Fibroblast of upper back skin (primary cell): ENCODE measurements around the gene INSYN2B.

Source experiments
- DNase-seq: peaks from one replicate; pipeline ENCODE4 v3.0.0-alpha.2; 2013

The INSYN2B gene

DNA sequence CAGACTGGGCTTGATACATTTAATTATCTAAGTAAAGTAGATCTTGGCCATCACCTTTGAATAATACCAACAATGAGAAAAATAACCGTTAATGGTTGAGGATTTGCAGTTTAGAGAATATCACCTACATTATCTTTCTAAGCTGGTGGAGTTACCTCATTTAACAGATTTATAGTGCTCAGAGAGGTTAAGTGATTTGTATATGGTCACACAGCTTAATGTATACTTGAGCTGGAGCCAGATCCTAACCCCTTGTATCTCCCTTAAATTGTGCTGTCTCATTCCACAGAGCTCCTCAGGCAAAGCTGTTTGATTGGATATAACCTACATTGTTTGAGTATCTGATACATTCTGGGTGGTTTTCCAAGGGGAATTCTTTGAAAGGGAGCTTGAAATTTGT is 57.8 kb downstream of the INSYN2B start:
- DNase-seq = no peak

DNA sequence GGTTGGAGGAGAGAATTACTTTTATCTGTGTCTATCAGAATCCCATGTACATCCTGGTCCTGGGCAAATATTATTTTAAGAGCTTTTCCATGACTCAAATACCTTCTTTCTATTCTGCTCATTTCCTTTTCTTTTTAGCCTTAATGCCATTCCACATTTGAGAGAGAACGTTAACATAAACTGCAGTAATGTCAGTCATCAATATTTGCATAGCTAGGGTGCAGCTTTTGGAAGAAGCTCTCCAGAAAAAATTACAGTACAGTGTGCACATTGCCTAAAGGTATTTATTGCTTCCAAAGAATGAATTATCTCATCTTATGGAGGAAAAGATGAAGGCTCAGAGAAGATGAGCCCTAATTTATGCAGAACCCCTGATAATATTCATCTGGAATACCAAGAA is 58.3 kb downstream of the INSYN2B start:
- no peak for DNase-seq

DNA sequence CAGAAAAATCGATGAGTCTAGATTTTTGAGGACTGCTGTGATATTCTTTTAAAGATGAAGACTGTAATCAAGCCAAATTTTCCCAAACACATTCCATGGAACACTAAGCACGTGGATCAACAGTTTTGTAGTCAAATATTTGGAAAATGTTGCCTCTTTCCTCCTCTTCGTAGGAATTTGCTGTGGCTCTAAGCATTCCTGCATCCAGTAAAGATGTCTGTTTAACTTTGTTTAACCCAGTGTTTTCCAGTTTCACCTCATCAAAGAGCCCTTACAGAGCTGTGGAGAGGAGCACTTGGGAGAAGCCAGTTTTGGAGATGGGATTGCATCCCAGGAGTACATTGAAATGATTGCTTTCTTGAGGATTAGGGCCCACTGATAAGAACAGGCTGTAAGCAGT is 58.9 kb downstream of the INSYN2B start:
- DNase-seq = no peak

DNA sequence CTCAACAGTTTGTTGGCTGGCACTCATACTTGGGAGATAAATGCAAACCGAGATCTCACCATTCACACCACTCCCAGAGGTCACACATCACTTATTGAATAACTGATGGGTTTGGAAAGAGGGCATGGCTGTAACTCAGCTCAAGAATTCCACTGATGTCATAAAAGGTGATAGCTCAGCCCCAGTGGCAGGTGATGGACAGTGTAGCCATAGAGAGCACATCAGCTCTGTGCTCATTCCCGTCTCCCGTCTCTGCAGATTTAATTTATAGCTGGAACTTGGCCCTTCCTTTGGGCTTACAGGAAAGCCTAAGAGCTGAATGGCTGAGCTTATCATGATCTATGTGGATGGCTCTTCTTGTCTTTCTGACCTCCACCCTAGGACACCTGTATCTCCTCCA is 59.8 kb downstream of the INSYN2B start:
- no peak for DNase-seq

DNA sequence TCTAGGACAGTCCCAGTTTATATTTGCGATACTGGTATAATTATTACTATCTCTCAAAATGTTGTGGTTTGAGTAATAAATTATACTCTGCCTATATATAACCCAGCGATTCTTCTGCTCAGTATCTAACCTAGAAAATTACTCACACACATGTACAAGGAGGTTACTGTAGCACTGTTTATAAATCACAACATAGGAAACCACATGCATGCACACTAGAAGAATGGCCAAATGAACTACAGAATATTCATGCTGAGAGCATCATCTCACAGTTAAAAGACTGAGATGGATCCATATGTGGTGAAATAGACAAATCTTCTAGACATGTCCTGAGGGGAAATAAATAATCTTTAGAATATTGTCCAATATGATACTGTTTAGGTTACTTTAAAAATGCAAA is 62.1 kb downstream of the INSYN2B start:
- peak; percentile 48 for DNase-seq

DNA sequence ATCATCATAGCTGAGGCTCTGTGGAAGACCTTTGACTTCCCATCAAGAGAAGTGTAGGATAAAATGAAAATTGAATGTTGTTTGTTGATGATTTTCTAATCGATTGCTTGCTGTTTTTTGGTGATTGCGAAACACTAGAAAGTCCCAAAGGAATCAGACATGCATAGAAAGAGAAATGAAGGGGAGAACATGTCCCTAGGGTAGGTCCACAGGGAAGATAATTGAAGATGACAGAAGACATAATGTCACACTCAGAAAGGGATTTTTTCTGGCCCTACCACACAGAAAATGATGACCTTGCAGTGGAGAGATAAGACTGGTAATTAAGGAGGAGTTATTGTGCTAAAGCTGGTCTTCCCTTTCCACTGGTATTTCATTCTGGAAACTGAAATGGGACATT is 62.8 kb downstream of the INSYN2B start:
- DNase-seq = no peak

DNA sequence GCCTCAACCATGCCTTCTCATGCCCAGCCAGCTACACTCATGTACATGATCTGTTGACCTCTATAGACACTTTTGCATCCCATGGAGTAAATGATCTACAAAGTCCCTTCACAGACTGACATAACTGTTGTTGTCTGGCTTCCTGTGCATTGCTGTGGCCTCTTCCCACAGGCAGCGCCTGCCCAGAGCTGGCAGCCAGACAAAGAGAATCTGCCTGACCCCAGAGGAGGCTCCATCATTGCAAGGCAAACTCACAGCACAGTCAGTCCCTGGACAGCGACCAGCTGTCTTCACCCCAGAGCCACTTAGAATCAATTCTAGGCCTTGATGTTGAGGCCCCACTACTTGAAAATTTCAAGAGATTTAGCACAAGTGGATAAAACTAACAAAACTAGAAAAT is 65.5 kb downstream of the INSYN2B start:
- DNase-seq = peak; percentile 72

DNA sequence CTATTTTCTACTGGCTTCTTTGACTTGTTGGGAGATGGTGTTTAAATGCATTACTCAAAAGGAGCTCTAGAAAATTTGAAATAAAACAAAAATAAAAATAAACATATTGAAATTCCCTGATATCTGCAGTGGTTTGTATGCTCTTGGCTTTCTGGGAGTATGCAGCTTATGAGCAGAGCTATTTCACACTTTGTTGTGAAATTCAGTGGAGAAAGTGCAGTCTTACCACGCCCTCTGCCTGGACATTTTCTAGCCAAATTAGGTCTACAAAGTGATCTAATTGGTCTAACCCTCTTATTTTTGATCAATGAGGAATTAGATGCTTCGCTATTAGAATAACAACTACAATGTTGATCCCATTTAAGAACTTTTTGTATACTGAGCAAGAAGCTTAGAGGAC is 66.8 kb downstream of the INSYN2B start:
- DNase-seq = no peak

DNA sequence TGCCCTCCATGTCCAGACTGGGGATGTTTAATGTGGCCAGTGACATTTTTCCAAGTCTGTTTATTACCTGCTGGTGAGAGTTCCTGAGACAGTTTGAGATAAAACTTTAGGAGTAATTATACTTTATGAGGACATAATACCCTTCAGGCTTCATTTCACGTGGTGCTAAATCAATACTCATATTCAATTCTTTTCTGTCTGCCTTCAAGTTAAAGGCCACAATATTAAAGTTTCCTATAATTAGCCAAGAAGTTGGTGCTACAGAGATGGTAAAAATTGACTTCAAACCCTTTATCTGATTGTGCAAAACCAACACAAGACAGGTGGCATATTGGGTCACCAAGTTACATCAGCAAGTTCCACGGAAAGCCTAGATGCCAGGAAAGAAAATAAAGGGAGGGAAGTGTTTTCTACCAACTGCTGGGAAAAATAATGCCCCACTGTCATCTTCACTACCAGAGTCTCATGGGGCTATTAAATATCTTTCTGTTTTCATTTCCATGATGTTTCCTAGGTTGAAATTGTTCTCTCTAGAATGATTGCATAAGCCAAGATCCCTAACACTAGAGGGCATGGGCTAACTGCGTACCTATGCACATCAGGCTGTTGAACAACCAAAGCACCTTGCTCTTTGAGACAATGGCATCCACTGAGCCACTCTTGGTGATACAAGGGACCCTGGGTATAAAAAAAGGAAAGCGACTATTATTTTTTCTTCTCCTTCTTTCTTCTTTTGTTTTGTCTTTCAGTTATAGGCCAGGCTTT is 68.7 kb downstream of the INSYN2B start:
- DNase-seq = no peak

DNA sequence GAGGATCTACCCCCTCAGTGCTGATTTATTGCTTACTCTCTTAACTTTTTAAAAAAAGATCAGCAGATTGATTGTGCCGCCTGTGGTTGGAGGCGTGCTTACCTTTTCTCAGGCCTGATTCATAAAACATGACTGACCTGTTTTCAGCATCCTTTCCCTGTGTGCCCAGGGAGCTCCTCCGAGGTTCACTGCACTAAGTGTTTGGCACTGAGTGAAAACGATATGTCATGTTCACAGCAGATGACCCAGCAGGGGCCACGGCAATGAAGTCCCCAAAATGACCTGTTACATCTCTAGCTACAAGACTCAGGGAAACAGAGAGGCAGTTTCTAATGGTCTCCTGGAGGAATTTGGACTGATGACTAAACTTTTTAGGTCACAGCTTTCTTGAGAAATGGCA is 69.9 kb downstream of the INSYN2B start:
- DNase-seq = no peak

DNA sequence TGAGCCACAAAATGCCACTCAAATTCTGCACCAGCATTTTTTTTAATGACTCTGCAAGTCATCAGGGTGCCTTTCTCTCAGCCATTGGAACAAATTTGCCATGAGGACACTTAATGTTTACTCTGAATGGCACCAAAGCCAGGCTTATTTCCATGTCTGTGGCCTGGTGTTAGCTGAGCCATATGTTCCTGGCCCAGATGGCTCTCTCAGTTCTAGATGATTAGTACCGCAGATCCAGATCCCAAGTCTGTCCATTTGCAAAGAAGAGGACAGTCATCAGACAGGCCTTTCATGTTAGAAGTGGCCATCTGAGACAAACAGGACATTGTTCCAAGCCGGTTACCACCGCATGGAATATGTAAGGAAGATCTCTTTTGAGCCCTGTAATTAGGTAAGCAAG is 70.3 kb downstream of the INSYN2B start:
- no peak for DNase-seq

DNA sequence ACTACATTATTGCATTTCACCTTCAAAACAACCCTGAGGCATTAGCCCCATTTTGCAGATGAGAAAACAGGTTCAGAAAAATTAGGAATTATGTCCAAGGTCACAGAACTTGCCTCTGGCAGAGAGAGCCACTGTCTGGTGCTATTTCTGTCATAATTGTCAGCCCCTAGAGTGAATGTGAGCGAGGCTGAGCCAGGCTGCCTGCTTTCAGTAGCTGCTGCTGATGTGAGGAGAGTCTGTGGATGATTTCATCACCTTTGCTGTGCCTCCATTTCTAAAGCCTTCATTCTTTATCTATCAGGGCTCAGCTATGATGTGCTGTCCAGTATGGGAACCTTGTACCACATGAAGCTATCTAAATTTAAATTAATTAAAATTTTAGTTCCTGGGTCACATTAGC is 71.4 kb downstream of the INSYN2B start:
- DNase-seq = no peak

DNA sequence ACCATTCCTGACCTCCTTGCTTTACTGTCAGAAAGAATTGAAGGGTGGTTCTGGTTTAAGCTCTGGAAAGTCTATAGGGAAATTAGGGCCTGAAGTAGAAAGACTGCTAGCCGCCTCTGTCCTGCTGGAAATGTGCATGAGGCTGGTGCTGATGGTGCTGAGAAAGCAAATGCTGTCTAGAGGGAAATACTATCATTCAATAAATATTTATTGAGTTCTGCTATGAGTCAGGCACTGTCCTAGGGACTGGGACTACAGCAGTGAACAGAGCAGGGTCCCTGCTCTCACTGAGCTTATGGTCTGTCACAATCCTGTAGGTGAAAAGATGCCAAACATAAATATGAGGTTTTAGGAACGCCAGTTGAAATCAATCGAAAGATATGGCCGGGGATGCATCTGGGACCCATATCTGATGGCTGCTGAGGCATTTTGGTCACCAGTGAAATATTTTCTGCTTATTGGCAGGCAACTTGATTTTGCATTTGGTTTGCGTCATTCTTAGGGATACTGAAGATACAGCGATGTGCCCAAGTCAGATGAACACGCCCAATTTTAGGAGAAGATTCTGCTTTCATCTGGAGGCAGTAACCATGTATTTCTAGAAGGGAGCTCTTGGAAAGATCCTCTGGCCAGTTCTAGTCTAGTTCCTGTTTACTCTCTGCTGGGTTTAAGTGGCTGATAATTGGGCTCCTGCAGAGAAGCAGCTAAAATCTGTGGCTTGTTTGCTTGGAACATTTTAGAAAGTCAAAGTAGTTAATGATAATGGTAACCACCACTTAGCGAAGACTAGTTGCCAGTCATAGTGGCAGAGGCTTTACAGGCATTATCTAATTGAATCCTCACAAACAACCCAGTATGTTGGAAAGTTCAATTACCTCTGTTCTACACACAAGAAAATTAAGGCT is 73.3 kb downstream of the INSYN2B start:
- no peak for DNase-seq

DNA sequence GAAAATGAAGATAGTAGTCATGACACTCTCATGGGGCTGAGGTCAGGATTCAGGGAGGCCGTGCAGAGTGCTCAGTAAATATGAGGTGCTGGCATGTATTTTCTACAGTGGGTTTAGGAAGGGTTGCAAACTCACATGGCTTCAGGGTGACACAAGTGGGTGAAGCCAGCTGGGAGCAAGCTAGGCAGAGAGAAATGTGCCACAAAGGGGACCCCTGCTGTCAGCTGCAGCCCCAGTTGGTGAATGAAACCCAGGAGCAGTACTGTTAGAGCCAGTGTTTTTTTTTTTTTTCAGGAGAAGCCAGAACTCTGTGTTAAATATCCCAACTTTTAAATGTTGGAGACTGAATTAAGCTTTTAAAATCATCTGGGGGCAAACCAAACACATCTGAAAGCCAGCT is 75.3 kb downstream of the INSYN2B start:
- no peak for DNase-seq

DNA sequence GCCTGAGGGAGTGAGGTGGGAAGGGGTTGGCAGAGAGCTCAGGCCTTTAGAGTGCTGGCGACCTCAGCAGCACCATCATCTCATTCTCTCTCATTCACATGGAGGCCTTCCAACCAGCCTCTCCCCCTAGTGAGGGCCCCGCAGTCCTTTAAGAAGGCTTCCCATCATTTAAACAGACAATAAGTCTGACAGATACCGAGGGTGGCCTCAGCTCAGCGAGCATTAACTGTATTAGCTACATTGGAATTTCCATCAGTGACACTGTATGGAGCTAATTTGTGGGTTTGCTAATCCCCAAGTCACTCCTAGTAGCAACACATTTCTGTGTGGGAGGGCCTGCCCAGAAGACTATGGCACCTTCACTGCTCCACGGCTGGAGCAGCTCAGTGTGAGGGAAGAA is 75.8 kb downstream of the INSYN2B start:
- DNase-seq = peak; percentile 32

DNA sequence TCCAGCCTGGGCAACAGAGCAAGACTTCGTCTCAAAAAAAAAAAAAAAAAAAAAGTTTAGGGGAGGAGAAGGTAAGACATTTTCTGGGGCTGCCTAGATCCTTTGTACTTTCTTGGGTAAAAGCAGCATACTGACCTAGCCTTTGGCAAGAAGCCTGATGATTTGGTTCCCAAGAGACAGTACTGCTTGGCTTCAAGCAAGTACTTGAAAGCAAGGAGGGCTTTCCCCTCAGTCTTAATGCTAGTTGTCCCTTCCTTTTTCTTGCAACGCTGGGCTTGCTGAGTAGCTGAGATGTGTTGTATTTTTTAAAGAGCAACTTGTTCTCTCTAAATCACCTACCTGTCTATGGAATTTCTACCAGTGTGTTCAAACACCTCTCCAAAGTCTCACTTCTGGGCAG is 76.2 kb downstream of the INSYN2B start:
- peak; percentile 81 for DNase-seq

DNA sequence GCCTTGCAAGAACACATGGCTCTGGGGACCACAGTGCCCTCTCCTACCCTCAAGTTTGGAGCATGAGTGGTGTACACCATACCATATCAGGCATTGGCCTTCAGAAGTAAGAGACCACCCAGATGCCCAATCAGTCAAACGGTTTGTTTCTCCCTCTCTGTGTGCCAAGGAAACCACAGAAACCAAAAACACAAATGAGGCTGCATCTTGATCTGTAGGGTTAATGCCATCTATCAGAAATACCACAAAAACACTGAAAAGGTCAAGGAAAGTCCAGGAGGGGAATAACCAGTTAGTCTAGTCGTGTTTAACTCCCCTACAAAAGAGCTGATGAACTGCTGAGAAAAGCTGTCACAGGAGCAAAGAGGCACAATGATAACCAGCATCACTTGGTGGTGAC is 78.4 kb downstream of the INSYN2B start:
- no peak for DNase-seq

DNA sequence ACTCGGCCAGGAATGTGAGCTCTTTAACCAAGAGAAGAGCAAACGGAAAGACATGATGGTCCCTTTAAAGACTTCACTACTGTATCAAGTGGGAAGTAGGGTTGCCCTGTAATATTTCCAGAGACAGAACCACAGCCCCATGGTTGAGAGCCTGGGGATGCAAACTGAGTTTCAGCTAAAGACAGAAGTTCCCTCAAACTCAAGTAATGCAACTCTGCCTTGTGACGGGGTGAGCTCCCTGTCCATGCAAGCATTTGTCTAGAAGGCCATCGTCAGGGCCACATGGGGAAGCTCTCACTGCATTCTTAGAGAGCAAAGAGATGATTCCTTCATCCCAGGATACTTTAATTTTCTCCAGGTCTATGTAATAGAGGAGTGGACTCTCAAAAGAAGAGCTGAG is 82.8 kb downstream of the INSYN2B start:
- no peak for DNase-seq

DNA sequence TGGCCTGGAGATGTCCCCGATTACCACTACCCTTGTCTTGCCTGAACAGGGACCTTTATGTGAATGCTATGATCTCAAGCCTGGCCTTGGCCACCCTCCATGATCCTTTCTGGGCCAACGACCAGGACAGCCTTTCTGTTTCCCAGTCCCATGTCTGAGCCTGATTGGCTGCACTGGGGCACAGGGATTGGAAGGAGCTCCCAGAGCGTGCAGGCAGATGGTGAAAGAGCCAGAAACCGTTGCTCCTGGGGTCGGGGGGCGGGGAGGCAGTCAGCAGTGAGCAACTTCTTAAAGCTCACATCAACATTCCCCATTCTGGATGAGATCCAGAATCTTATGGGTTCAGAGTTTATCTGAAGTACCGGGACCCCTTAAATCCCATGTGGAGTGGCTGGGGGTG is 84.4 kb downstream of the INSYN2B start:
- peak; percentile 72 for DNase-seq

DNA sequence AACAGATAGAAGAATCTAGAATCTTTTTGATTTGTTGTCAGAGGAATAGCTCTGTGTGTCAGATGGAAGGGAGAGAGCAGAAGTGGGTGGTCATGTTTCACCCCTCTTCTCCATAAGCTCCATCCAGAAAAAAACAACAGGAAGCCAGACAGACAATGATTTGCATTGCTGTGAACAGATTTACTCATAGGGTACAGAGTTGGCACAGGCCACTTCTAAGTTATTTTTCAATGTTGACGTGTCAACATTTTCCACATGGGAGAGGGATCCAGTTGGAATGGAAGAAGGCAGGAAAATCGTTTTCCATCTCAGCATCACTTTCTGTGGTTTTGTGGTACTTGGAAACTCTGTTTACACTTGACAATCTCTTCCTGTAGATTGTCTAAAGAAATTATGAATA is 86.7 kb downstream of the INSYN2B start:
- DNase-seq = peak; percentile 71

DNA sequence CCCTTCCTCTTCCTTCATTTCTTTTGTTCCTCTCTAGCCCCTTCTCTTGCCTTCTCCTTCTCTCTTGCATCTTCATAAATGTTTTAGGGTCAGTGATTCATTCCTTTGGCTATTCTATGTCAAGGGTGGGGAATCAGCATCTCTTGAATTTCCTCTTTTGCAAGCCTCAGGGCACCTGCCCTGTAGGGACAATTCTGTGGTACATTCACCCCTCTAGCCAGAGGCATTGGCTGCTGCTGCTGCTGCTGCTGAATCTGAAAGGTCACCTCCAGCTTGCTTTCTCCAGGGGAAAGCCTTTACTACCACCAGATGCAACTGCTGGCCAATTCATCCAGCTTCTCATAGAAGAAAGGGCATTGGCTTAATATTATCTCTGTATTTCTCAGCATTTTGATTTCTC is 87.3 kb downstream of the INSYN2B start:
- no peak for DNase-seq

DNA sequence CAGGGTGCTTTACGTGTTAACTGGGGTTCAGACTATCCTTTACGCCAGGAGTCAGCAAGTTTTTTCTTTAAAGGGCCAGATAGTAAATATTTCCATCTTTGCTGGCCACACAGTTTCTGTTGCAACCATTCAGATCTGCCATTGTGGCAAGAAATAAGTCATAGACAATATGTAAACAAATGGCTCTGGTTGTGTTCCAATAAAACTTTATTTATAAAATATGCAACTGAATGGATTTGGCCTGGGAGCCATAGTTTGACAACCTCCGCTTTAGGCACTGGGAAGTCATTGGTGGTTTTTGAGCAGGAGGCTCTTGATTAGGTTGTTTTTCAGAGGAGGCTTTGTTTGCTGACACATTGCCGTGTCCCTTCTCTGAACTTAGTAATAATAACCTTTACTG is 90.7 kb downstream of the INSYN2B start:
- DNase-seq = no peak

DNA sequence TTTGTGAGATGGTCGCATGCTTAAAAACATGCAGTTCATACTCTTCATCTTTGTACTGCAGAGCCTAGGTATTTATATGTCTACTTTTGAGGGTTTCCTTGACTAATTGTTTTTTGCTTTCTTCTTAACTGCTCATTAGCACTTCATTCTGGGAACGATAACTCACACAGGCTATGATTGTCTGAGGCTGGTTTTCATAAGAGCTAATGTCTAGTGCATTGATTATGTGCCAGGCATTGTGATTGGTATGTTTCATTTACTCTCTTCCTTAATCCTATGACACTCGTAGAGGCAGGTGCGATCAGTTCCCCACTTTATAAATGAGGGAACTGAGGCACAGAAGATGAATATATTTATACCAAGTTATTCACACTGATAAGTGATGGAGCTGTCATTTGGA is 93.6 kb downstream of the INSYN2B start:
- DNase-seq = no peak

DNA sequence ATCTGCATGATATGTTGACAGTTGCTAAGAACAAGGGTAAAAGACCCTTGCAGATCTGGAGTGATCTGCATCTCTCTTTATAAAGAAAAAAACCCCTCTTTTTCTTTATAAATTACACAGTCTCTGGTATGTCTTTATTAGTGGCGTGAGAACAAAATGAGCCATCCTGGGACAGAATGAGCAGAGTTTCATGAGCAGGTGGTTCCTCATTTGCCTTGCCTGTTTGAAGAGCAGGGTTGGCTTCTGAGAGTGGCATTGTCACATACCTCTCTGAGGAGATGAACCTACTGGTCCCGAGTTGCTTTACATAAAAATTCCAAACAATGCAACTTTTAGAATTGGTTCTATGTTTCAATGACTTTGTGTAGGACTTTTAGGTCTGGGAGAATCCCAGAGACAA is 94.3 kb downstream of the INSYN2B start:
- no peak for DNase-seq
